SK-N-SH treated with all-trans-retinoic acid at 6 μM for 48 hours (cell line): Measurements from ENCODE around the gene MCM9.

Experiments used
- ARNTL ChIP-seq: fragments of 450-650 bp; formaldehyde crosslinking; IDR thresholded peaks from 2 replicates; pipeline ENCODE4 v1.5.0; 2020; ENCODE audit warnings: low read depth, mild to moderate bottlenecking, moderate library complexity, borderline replicate concordance
- ESRRG ChIP-seq: fragments of 250-450 bp; sonication (Bioruptor Pico); IDR thresholded peaks from 2 replicates; pipeline ENCODE4 v1.6.1; 2021; ENCODE audit warnings: mild to moderate bottlenecking
- ISL1 ChIP-seq: fragments of 250-450 bp; sonication (Bioruptor Pico); IDR thresholded peaks from 2 replicates; pipeline ENCODE4 v2.1.2; 2022; ENCODE audit warnings: mild to moderate bottlenecking, moderate library complexity
- PATZ1 ChIP-seq: fragments of 250-450 bp; sonication (Bioruptor Pico); IDR thresholded peaks from 2 replicates; pipeline ENCODE4 v1.8.0; 2020; ENCODE audit warnings: mild to moderate bottlenecking, moderate library complexity, borderline replicate concordance
- POU6F1 ChIP-seq: fragments of 250-450 bp; sonication (Bioruptor Pico); IDR thresholded peaks from 2 replicates; pipeline ENCODE4 v1.8.0; 2021; ENCODE audit warnings: low read depth, mild to moderate bottlenecking, moderate library complexity, borderline replicate concordance
- RARB ChIP-seq: fragments of 250-450 bp; sonication (Bioruptor Pico); IDR thresholded peaks from 2 replicates; pipeline ENCODE4 v1.8.0; 2021; ENCODE audit warnings: mild to moderate bottlenecking, moderate library complexity
- SNAI2 ChIP-seq: fragments of 250-450 bp; sonication (Bioruptor Pico); IDR thresholded peaks from 2 replicates; pipeline ENCODE4 v1.5.0; 2020; ENCODE audit warnings: mild to moderate bottlenecking, moderate library complexity
- TCF4 ChIP-seq: fragments of 250-450 bp; sonication (Bioruptor Pico); IDR thresholded peaks from 2 replicates; pipeline ENCODE4 v1.8.0; 2021; ENCODE audit warnings: mild to moderate bottlenecking, moderate library complexity, borderline replicate concordance
- ZC3H10 ChIP-seq: fragments of 250-450 bp; sonication (Bioruptor Pico); IDR thresholded peaks from 2 replicates; pipeline ENCODE4 v1.5.1; 2021; ENCODE audit warnings: mild to moderate bottlenecking, moderate library complexity
- ZFP3 ChIP-seq: fragments of 250-450 bp; sonication (Bioruptor Pico); IDR thresholded peaks from 2 replicates; pipeline ENCODE4 v1.5.0; 2020; ENCODE audit warnings: mild to moderate bottlenecking, moderate library complexity
- ZNF70 ChIP-seq: fragments of 450-650 bp; formaldehyde crosslinking; IDR thresholded peaks from 2 replicates; pipeline ENCODE4 v1.5.0; 2020; ENCODE audit warnings: mild to moderate bottlenecking, moderate library complexity
- ZNF8 ChIP-seq: fragments of 450-650 bp; formaldehyde crosslinking; IDR thresholded peaks from 2 replicates; pipeline ENCODE4 v1.5.0; 2020; ENCODE audit warnings: mild to moderate bottlenecking, moderate library complexity
- TF ChIP-seq, protein P1 (sequence below): fragments of 250-450 bp; sonication (Bioruptor Pico); IDR thresholded peaks from 2 replicates; pipeline ENCODE4 v1.5.0; 2020; ENCODE audit warnings: mild to moderate bottlenecking, moderate library complexity

- TF ChIP-seq ARNTL (CRISPR knock-in tag): no peak
- no peak for TF ChIP-seq SNAI2
- no peak for TF ChIP-seq TCF4
- no peak for TF ChIP-seq PATZ1 (CRISPR knock-in tag)
- TF ChIP-seq ISL1 (CRISPR knock-in tag): no peak
- no peak for TF ChIP-seq ZC3H10
- no peak for TF ChIP-seq ZFP3 (CRISPR knock-in tag)
- TF ChIP-seq ESRRG (CRISPR knock-in tag): no peak
- TF ChIP-seq ZNF70 (CRISPR knock-in tag): no peak
- no peak for TF ChIP-seq ZNF8 (CRISPR knock-in tag)
- no peak for TF ChIP-seq POU6F1 (CRISPR knock-in tag)
- no peak for TF ChIP-seq RARB (CRISPR knock-in tag)
- TF ChIP-seq, protein P1, sequence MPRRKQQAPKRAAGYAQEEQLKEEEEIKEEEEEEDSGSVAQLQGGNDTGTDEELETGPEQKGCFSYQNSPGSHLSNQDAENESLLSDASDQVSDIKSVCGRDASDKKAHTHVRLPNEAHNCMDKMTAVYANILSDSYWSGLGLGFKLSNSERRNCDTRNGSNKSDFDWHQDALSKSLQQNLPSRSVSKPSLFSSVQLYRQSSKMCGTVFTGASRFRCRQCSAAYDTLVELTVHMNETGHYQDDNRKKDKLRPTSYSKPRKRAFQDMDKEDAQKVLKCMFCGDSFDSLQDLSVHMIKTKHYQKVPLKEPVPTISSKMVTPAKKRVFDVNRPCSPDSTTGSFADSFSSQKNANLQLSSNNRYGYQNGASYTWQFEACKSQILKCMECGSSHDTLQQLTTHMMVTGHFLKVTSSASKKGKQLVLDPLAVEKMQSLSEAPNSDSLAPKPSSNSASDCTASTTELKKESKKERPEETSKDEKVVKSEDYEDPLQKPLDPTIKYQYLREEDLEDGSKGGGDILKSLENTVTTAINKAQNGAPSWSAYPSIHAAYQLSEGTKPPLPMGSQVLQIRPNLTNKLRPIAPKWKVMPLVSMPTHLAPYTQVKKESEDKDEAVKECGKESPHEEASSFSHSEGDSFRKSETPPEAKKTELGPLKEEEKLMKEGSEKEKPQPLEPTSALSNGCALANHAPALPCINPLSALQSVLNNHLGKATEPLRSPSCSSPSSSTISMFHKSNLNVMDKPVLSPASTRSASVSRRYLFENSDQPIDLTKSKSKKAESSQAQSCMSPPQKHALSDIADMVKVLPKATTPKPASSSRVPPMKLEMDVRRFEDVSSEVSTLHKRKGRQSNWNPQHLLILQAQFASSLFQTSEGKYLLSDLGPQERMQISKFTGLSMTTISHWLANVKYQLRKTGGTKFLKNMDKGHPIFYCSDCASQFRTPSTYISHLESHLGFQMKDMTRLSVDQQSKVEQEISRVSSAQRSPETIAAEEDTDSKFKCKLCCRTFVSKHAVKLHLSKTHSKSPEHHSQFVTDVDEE: no peak
These were observed 108.9 kb downstream of the MCM9 start for GRCh38 chr6:118826096-118826495.
